ENCODE data around the gene SEMA5A.
A peak's percentile ranks its signal among the peaks of the same experiment; 100 is the strongest.

The SEMA5A gene

DNA sequence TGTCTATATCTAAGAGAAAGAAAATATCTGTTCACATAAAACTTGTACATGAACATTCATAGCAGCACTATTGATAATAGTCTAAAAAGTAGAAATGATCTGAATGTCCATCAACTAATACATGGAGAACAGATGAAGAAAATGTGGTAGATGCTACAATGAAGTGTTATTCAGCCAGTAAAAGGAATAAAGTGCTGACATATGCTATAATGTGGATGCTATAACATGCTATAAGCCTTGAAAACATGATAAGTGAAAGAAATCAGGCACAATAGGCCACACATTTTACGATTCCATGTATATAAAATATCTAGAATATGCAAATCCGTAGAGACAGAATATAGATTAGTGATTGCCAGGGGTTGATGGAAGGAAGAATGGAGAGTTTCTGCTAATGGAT, 146.8 kb downstream of the SEMA5A start:
- DNase-seq (ENCODE audit: low read depth), result no peak

DNA sequence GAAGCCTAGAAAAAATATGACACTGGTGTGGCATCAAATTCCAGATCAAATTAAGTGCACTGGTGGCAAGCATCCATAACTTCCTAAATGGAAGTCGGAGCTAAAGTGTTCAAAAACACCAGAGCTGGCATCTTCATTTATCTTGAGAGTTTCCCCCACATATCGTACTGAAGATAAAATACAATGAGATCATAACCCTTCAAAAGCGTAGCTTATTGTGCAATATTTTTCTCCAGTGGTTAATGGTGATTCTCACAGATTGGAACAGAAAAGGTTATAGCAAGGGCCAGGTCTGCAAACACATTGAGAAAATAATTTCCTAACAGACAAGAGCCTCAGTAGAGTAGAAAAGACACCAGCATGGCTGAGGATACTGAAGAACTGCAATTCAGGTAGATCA, 147.6 kb downstream of the SEMA5A start:
- DNase-seq (ENCODE audit: low read depth), result no peak

DNA sequence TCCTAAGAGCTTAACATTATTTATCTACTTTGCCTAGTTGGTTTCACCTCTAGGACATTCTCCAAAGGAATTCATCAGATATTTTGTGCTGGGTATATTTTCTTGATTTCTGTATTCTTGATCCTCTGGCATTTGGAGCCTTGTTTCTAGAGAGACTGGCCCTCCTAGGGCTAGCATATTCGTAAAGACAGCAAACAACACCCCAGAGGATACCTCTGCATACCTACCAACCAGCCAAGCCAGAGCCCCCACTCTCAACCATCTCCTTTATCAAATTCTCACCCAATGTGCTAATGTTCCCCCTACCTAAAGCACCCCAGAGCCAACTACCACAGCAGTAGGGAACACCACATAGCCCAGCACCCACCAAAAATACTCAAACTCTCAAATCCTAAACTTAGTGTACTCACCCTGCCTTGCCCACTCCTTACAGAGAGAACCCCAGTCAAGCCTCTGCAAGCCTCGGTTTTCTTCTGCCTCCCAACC, 149.5 kb downstream of the SEMA5A start:
- no peak for DNase-seq (ENCODE audit: low read depth)

DNA sequence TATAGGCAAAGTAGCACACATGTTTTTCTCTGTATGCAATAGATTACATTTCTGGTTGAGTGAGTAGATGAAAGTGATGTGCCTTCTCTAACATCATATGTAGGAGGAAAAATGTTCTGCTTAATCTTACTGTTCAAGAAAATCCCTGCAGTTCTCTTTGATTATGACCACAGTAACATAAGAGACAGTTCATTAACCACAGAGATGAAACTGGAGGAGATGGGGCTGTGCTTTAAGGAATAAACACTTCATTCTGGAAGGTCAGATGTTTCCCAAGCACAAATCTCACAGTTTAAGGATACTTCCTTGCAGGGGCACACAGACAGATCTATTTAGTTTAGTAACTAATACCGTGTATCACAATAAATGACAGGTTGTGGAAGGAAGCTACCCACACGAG, 150.2 kb downstream of the SEMA5A start:
- DNase-seq (ENCODE audit: low read depth), result no peak

DNA sequence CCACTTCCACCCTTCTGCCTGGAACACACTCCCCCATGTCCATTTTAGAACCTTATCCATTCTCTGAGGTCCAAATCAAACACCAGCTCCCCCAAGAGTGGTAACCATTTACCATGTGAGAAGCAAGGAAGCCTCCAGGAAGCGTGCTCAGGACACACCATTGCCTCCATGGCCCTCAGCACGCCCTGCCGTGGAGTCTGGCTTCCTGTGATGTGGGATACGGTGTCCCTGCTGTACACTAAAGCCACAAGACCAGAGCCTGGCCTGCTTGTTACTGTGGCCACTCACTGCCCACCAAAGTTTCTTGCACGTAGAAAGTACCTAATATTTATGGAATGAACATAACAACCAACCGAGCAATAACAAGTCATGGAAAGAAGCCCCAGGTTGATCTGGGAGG, 151.7 kb downstream of the SEMA5A start:
- DNase-seq (ENCODE audit: low read depth), result no peak

DNA sequence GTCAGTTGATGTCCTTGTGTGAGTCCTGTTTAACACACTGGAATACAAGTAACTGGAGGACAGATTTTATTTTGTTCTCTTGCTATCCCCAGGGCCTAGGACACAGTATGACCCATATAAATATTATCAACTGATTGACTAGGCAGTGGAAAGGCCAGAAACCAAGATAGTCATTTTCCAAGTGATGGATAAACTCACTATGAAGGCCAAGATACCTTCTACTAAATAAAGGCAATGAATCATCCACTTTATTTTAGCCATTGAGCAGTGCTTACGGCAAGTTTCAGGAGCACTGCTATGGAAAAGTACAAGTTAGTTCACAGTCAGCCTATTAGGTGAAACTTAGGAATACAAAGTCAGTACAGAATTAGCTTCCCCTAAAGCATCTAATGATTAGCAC, 153.2 kb downstream of the SEMA5A start:
- no peak for DNase-seq (ENCODE audit: low read depth)

DNA sequence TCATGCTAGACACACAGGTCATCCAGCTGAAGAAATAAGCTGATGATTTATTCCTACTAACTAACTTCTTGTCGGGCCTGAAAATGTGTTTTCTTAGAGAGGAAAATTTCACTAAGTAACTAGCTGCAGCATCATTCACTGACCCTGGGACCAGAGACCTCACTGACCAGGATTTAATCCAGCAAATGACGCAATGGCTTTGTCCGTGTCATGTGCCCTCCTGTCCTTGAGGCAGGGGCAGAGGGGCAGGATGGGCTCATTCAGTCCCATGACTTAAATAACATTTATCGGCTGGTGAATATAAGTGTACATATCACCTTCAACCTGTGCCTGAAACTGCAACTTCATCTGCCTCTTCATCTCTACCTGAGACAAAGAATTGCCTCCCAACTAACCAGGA, 154.8 kb downstream of the SEMA5A start:
- no peak for DNase-seq (ENCODE audit: low read depth)

DNA sequence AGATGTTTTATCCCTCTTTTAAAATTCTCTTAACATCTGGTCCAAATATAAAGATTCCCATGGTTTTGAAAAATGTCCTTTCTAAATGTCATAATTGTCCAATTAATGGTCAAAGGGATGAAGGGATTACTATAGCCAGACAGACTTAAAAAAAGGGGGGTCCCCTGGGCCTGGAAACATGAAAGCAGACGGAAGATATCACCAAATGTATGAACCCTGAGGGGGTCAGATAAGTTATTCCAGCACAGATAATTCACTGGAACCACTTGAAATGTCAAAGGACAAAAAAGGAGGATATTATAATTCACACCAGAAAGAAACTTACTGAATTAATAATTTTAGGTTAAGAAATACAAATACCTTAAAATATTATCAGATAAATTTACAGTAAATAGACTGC, 155.8 kb downstream of the SEMA5A start:
- DNase-seq (ENCODE audit: low read depth), result no peak

DNA sequence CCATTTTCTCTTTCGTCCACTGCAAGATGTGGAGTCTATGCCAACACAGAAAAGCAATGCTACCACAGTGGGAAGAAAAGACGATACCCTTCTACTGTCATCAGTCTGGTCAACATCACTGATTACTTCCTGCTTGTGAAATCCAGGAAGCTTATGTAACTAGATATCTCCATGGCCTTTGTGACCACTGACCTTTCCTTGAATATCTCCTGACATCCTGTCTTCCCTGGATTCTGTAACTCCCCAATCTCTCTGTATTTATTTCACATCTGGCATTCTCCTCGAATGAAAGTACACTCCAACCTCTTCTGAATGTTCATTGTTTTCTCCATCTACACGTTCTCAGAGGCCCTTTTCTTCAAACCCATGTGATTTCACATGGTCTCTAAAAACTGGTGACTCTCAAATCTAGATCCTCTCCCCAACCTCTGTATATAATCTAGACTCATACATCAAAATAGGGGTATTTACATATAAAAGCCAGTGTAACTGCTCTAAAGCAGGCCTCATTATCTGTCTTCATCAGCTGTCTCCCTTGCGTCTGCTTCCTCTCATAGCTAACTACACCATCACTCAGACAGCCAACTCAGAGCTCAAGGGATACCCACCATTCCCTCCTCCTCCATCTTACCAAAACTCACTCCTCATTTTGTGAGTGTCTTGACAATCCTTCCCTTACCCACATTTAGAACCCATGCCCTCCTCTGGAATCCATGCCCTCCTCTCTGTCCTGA, 156.8 kb downstream of the SEMA5A start:
- DNase-seq (ENCODE audit: low read depth), result no peak

DNA sequence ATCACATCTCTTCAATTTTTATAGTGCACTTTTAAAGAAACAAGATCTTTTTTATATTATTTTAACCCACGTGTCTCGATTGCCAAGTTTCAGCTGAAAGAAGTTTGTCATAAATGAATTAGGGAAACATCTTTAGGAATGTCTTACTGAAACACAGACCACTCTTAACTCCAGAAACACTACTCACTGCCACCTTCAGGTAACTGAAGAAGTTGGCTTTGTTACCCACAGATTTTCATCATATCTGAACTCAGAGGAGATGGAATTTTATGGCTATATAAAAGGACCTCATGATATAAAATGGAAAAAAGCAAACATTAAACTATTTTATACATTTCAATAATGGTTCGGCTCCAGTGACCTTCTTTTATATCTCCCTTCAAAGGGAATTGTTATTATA, 158.0 kb downstream of the SEMA5A start:
- DNase-seq (ENCODE audit: low read depth), result no peak

DNA sequence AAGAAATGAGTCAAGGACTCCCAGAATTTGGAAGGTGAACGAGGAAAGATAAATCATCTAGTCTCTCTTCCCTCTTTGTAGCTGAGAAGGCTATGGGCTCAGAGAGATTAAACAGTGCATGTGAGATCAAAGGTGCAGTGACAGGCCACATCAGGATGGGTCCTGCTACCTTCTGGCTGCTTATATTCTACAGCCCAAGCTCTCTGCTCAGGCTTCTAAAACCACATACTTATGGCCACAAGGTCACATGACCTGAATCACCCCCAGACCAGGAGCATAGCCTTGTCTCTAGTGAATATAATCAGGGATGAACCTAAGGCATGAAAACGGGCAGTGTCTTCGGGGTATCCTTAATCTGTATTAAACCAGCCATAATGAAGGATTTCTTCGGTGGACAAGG, 158.9 kb downstream of the SEMA5A start:
- DNase-seq (ENCODE audit: low read depth), result no peak

DNA sequence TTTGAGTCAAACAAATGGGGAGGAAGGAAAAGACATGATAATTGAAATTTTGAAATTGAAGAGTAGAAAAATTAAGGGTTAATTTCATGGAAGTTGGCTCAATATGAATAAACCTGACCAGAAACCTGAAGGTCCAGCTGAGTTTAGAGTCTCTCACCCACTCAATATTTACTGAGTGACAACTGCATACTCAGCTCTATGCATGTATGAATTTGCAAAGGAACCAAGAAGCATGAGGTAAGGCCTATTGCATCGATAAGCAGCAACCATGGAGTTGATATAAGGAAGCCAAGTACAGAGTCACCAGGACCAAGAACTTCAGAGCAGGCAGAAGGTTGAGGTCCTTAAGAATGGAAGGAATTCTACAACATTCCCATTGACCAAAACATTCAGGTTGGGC, 163.4 kb downstream of the SEMA5A start:
- no peak for DNase-seq (ENCODE audit: low read depth)

DNA sequence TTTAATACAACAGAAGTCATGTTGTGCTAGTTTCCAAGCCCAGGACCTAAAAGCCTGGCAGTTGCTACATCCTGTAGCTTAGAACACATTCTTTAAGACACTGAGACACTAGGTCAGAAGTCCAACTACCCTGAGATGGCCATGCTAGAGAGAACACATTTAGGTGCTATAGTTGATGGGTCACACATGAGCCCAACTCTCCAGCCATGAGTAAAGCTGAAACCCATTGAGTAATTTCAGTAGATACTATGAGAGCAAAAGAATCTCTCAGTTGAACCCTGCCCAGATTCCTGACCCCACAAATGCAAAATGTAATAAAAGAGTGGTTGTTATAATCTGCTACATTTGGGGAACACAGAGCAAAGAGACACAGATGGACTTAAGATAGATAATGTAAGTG, 164.4 kb downstream of the SEMA5A start:
- DNase-seq (ENCODE audit: low read depth), result no peak

DNA sequence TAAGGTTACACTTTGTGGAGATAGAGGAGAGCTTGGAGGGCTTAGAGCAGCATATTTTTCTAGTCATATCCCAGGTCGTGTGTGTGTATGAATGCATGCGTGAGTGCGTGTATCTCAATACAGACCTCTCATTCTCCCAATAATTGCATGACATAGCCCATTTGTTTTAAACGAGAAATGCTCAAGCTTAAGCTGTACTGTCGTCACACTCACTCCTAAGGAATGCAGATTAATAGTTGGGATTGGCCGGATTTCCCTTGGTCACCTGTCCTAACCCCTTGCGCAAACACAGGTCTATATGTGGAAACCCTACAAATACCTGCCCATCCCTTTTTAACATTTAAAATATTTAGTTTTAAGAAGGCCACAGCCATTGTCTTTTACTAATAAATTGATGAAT, 165.8 kb downstream of the SEMA5A start:
- no peak for DNase-seq (ENCODE audit: low read depth)

DNA sequence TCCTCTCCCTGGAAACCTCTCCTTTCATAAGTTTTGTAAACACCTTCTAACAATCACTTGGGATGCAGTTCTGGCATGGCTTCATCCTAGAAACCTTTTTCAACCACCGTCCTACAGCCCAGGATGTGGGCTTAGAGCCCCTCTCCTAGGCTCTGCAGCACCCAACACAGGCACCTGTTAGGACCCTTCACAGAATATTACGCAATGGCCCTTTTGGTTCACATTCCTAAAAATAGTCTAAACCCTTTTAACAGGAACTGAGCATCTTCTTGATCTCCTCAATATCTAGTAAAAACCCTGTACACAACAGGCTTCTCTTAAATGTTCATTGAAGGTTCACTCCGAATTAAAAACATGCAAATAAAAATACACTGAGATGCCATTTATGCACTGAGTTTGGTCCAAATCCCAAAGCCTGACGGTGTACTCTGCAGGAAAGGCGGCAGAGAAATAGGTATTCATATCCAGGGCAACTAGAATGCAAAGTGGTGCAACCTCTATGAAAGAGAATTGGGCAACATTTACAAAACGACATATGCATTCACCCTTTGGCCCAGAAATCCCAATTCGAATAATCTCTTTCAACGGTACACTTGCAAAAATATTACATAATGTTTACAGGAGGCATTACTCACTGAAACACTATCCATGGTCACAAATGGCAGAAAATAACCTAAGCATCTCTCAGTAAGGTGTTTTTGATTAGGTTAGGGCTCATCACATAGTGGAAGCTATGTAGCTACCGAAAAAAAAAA, 169.3 kb downstream of the SEMA5A start:
- DNase-seq (ENCODE audit: low read depth), result no peak

DNA sequence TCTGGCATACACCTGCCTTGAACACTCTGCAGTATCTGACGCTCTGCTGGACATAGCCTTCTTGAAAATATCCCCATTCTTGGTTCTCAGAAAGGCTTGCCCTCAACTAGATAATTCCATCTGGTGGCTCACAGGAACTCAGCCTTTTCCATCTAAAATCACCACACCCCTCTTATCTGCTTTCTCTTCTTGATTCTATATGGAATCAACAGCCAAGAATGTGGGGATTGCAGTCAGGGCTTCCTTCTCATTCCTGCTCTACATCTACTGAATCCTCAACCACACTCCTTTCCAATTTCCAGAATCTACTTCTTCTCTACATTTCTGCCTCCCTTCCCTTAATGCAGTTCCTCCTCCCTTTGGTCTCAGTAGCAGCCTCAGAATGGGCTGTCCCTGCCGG, 170.1 kb downstream of the SEMA5A start:
- DNase-seq (ENCODE audit: low read depth), result no peak

DNA sequence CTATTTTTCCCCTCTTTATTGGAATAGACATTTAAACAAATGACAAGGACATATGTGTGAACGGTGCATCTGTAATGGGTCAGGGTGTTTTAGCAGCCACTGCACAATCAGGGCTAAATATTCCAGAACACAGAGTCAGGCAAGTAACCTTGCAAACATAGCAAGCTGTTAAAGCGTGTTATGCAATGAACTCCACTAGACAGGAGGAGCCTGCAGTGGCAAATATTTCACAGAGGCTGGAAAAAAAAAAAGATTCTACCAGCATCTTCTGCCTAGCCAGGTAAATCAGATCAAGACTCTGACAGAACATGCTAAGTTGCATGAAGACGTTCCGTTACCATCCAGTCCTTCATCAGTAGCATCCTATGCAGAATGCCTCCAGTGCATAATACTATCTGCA, 171.8 kb downstream of the SEMA5A start:
- DNase-seq (ENCODE audit: low read depth), result no peak

DNA sequence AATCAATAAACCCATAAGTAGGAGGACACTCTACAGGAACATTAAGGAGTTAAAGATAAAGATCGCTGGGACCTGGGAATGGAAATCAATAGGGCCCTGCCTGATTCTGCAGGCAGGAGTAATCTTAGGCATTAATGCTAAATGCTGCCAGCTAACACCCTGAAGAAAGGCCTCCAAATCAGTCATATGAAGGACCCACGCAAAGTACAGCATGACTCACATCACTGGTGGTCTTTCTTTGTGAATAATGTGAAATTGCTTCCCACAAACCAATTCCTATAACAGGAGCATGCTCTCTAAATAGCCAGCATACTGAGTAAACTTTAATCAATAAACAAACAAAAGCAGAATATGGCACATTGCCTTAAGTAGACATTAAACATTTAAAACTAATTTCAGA, 172.3 kb downstream of the SEMA5A start:
- DNase-seq (ENCODE audit: low read depth), result no peak

DNA sequence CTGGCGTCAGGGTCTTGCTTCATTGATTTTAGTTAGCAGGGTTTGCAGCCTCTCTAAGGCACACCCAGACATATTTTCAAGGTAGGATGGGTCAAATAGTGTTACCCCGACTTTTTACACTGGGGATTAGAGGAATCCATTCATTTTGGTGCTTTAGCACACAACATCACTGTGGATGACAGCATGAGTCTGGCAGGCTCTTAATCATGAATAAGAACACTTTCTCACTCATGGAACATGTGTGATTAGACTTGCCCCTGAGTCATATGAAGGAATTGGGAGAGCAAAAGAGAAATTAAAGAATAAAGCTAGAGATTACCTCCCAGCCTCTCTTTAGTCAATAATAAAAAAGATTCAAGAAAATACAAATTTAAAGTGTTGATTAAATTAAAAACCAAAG, 175.6 kb downstream of the SEMA5A start:
- DNase-seq (ENCODE audit: low read depth), result no peak

DNA sequence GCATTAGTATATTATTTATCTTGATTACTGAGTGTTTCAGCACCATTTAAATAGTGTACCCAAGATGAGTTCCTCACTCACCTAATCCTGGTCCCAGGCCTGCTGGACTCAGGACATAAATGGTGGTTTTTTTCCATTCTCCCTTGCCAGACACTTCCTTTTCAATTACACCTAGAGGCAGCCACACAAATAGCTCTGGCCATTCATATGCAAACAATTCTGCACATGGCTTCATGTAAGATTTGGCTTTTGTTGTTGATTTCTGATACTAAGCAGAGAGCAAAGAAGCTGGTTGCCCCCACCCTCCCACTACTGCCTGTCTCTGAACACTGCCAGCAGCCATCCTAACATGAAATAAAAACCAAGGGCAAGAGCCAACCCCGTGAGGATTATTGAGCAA, 180.4 kb downstream of the SEMA5A start:
- DNase-seq (ENCODE audit: low read depth), result no peak

DNA sequence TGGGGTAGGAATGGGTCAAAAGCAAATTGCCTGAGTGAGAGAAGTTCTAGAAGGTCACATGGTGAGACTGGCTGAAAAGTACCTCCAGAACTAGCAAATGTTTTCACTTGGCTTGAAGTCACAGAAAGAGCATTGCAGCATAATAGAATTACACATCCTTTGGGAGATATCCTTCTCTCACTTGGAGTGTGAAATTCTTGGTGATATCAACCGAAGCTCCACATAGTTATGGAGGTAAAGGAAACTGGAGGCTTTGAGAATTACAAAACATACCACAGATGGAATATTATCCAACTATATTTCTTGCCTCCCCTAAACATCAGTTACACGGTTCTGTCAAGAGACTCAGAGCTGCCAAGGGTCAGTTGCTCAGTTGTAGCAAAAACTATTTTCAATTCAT, 182.4 kb downstream of the SEMA5A start:
- DNase-seq (ENCODE audit: low read depth), result no peak

DNA sequence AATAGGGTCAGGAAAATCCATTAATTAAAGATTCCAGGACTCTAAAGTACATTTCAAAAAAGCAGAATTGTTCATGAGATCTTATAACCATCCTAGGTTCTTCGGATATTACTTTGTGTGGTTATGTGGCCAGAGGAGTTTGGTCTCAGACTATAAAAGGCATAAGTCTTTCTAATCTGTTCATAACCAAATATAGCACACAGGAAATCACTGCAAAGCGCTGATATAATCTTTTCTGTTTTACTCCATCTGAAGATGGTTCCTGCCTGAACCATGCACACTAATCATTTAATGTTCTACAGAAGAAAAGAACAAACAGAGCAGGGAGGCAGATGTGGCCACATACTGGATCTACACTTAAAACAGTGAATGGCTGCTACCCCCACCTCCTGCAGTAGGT, 182.8 kb downstream of the SEMA5A start:
- no peak for DNase-seq (ENCODE audit: low read depth)

DNA sequence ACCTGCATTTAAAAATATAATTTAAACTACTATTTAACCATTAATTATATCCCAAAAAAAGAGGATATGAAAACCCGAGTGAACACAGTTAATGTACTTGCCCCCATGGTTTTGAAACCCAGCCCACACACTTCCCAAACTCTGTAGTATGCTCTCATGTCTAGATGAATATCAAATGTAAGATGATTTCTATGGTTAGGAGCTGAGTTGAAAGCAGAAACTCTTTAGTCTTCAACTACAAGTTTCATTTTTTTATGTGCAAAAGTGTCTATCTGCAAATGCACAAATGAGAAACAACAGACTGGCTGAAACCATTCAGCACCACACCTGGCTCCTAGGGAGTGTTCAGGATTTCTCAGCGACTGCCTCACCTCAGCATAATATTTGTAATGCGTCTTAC, 183.3 kb downstream of the SEMA5A start:
- no peak for DNase-seq (ENCODE audit: low read depth)

DNA sequence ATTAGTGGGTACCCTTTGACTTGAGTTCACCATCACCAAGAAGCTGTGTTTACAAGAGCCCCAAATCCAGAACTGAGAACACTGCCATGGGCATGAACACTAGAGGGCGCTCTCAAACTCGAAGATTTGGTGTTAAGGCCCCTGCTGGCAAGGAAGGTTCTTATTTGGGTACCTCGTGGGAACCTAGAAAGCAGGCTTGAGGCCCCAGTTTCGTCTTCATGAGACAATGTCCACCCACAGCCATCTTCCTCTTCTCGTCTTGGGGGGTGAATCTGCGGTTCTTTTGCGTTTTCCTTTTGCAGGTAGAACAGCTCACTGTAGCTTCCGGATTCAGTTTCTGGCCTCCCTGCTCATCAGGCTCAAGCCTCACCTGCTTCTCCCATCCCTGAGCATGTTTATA, 184.0 kb downstream of the SEMA5A start:
- peak; percentile 15 for DNase-seq (ENCODE audit: low read depth)
